OCI-M2 (cell line): Measurements from ENCODE around the gene ATG2A.

Source experiments
- DNase-seq: peaks from one replicate; lab custom pipeline; 2025; ENCODE audit not compliant: unreplicated experiment; lab: John Stamatoyannopoulos, UW

Gene ATG2A

GRCh38 chr11:64887757-64888405, 29.1 kb downstream of the ATG2A start:
- no peak for DNase-seq

GRCh38 chr11:64887234-64887756, 29.7 kb downstream of the ATG2A start:
- no peak for DNase-seq

- DNase-seq = peak; percentile 68
These were observed 31.4 kb downstream of the ATG2A start for GRCh38 chr11:64885367-64886286.

- no peak for DNase-seq
These were observed 33.0 kb downstream of the ATG2A start for GRCh38 chr11:64884019-64884418.

GRCh38 chr11:64883575-64883974, 33.4 kb downstream of the ATG2A start:
- no peak for DNase-seq

GRCh38 chr11:64882243-64882642, 34.8 kb downstream of the ATG2A start:
- no peak for DNase-seq

GRCh38 chr11:64881476-64881875, 35.5 kb downstream of the ATG2A start:
- no peak for DNase-seq

GRCh38 chr11:64880240-64881001, 36.6 kb downstream of the ATG2A start:
- no peak for DNase-seq

GRCh38 chr11:64879244-64879900, 37.6 kb downstream of the ATG2A start:
- DNase-seq = no peak

DNA sequence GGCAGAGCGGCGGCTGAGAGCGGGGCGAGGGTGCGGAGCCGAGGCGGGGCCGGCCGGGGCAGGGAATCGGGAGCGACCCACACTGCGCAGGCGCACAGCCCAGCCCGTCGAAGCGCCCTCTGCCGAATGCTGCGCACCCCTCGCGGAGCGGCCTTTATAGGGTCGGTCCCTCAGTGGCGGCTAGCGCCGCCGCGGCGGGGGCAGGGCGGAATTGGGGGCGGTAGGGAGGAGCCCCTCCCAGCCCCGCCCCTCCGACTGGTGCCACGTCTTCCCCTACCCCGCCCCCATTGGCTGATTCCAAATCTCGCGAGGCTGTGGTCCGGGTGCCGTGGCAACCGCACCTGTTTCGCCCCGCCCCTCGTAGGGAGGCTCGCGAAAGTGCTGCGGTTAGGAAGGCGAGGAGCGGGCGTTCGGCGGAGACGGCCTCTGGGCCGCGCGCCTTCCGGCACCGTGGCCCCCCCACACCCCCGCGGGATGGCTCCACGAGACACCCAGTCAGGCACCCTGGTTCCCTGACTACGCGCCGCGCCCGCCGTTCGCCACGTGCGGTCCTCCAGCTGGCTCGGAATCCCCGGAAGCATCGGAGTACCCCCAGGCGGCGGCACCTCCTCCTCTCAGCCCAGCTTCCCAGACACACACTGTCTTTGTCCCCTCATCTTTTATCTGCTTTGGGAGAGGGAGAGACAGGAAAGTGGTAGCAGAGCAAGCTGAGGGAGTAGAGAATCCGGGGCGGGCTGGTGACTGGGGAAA, 38.3 kb downstream of the ATG2A start, which contains the start of gene EHD1:
TSS of gene EHD1 (minus strand) at position 128 of the 750 bp plus-strand sequence. CDS start 157 bp downstream, outside the sequence.
- peak; percentile 78 for DNase-seq

- DNase-seq = no peak
These were observed 38.9 kb downstream of the ATG2A start for GRCh38 chr11:64878223-64878493.

DNA sequence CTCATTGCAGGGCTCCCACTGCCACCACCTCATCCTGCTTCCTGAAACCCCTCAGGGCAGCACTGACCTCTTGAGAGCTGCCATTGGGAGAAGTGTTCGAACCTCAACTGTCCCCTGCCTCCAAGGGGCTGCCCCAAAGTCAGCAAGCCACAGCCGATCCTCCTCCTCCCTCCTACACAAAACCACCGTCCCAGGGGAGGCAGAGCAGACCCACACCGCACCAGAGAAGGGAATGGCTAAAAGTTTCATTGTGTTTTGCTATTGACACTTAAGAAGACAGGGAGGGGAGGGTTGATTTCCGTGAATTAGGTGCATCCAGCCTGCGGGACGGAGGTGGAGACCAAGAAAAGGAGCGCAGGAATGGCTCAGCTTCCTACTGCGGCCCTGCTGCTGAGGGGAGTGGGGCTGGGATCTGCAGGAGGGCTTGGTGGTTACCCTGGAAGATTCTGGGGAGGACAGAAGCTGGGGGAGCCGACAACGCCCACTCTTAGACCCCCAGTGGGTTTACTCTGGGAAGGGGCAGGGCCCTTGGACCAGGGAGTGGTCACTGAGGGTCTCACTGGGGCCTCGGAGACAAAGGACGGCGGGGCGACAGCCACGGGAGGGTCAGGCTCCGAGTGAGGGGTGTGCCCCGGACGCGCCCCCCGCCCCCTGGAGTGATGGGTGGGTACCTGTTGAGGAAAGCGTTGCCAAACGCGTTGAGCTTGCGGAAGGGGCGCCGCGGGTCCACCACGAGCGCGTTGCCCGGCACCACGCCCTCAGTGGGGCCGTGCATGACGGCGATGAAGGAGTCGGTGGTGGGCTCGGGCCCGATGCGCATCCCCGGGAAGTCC, 39.4 kb downstream of the ATG2A start:
- no peak for DNase-seq

DNA sequence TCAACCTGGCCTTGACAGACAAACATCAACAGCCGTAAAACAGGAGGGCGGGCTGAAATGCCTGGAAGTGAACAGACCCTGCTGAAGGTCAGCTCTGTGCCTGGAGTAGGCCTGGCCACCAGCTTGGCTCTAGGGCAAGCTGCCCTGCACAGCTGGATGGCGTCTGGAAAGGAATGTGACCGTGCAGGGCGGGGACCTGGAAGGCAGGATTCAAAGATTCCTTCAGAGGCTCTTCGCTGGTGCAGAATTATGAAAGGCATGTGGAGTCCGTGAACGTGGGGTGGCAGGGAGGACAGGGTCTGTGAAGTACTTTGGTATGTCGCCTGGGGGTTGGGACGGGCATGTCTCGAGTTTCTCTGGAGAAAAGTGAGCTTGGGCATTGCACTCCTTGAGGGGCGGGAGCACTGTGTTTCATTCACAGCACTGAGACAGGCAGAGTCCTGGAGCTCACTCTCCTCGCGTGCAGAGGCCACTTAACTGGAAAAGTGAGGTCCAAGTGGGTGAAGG, 40.1 kb downstream of the ATG2A start:
- DNase-seq = no peak

DNA sequence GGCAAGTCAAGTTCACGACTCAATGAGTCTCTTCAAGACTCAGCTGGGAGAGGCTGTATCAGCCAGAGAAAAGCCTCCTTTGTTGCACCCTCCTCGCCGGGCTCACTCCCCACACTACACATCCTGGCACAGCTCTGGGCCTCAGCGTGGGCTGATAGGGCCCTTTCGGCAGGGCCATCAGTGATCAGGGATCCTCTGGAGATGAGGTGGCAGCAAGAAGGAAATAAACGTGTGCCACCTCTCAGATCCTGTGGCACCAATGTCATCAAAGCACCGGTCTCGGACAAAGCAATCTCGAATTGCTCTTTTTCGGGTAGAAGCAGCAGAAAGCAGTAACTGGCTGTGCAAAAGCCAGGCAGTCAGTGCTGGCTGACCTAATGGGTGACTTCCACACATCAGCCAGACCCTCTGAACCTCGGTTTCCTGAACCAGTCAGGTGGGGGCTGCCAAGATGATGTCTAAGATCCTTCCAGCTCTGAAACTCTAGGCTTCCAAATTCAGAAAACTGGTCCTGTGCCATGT, 40.7 kb downstream of the ATG2A start:
- DNase-seq = no peak

GRCh38 chr11:64875369-64876228, 41.4 kb downstream of the ATG2A start:
- DNase-seq = no peak

GRCh38 chr11:64874308-64875240, 42.4 kb downstream of the ATG2A start:
- DNase-seq = no peak
